Renal pelvis (tissue), 12 donors: Measurements from ENCODE around the gene TOR1B. TPM values are rescaled to one million over a fixed set of nuclear protein-coding genes. Genes with fewer than 3 reads are reported as not detected.
"Not testable (repeated sequence)": the region's sequence is repeated elsewhere in the genome, so short reads cannot be mapped to it uniquely, and the experiment has no call there.

Source experiments
- DNase-seq: peaks from one replicate; pipeline ENCODE4 v3.0.0-alpha.2; 2013
- long read RNA-seq, 16 experiments: transcript quantifications; one replicate each; lab custom pipeline, GENCODE V29; 2026
- polyA plus RNA-seq, 3 donors: library from polyadenylated mRNA; unstranded; fragments of 120-200 nt; gene quantifications; one replicate each; pipeline ENCODE4 v1.2.1, GENCODE V29; 2013; ENCODE audit not compliant: insufficient read length in 3 of 3

Gene TOR1B, protein sequence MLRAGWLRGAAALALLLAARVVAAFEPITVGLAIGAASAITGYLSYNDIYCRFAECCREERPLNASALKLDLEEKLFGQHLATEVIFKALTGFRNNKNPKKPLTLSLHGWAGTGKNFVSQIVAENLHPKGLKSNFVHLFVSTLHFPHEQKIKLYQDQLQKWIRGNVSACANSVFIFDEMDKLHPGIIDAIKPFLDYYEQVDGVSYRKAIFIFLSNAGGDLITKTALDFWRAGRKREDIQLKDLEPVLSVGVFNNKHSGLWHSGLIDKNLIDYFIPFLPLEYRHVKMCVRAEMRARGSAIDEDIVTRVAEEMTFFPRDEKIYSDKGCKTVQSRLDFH
- 10 to 100 TPM; 21.1 to 23.4 (median 21.6) TPM for polyA plus RNA-seq
- long read RNA-seq, donor 1, partial matches to known transcripts = 5 of 34 reads
- long read RNA-seq, donor 1, other reads (novel, unspliced or antisense) = 27 of 34 reads
- long read RNA-seq, donor 2, partial matches to known transcripts = 0 of 5 reads
- long read RNA-seq, donor 2, other reads (novel, unspliced or antisense) = 0 of 5 reads
- long read RNA-seq, donor 3, partial matches to known transcripts = 0 of 6 reads
- long read RNA-seq, donor 3, other reads (novel, unspliced or antisense) = 0 of 6 reads
- long read RNA-seq, donor 4, partial matches to known transcripts = 0 of 6 reads
- long read RNA-seq, donor 4, other reads (novel, unspliced or antisense) = 0 of 6 reads
- long read RNA-seq, donor 5, partial matches to known transcripts = 0 of 1 reads
- long read RNA-seq, donor 5, other reads (novel, unspliced or antisense) = 0 of 1 reads
- long read RNA-seq, donor 6, transcript TOR1B-203 (2 exons, 663 nt) = major isoform, 5 of 8 reads
- long read RNA-seq, donor 6, partial matches to known transcripts = 0 of 8 reads
- long read RNA-seq, donor 6, other reads (novel, unspliced or antisense) = 0 of 8 reads
- long read RNA-seq, donor 7, transcript TOR1B-203 (2 exons, 663 nt) = major isoform, 5 of 7 reads
- long read RNA-seq, donor 7, partial matches to known transcripts = 0 of 7 reads
- long read RNA-seq, donor 7, other reads (novel, unspliced or antisense) = 0 of 7 reads
- long read RNA-seq, donor 8, partial matches to known transcripts = 6 of 10 reads
- long read RNA-seq, donor 8, other reads (novel, unspliced or antisense) = 0 of 10 reads
- long read RNA-seq, donor 9, transcript TOR1B-203 (2 exons, 663 nt) = major isoform, 6 of 62 reads
- long read RNA-seq, donor 9, partial matches to known transcripts = 23 of 62 reads
- long read RNA-seq, donor 9, other reads (novel, unspliced or antisense) = 29 of 62 reads
- long read RNA-seq, donor 10, partial matches to known transcripts = 0 of 5 reads
- long read RNA-seq, donor 10, other reads (novel, unspliced or antisense) = 0 of 5 reads
- long read RNA-seq, donor 11, partial matches to known transcripts = 8 of 10 reads
- long read RNA-seq, donor 11, other reads (novel, unspliced or antisense) = 0 of 10 reads
- long read RNA-seq, donor 12, partial matches to known transcripts = 42 of 48 reads
- long read RNA-seq, donor 12, other reads (novel, unspliced or antisense) = 0 of 48 reads
- long read RNA-seq, donor 13, partial matches to known transcripts = 0 of 3 reads
- long read RNA-seq, donor 13, other reads (novel, unspliced or antisense) = 0 of 3 reads
- long read RNA-seq, donor 14 = 0 reads
- long read RNA-seq, donor 15, partial matches to known transcripts = 0 of 7 reads
- long read RNA-seq, donor 15, other reads (novel, unspliced or antisense) = 0 of 7 reads
- long read RNA-seq, donor 16, partial matches to known transcripts = 0 of 3 reads
- long read RNA-seq, donor 16, other reads (novel, unspliced or antisense) = 0 of 3 reads

DNA sequence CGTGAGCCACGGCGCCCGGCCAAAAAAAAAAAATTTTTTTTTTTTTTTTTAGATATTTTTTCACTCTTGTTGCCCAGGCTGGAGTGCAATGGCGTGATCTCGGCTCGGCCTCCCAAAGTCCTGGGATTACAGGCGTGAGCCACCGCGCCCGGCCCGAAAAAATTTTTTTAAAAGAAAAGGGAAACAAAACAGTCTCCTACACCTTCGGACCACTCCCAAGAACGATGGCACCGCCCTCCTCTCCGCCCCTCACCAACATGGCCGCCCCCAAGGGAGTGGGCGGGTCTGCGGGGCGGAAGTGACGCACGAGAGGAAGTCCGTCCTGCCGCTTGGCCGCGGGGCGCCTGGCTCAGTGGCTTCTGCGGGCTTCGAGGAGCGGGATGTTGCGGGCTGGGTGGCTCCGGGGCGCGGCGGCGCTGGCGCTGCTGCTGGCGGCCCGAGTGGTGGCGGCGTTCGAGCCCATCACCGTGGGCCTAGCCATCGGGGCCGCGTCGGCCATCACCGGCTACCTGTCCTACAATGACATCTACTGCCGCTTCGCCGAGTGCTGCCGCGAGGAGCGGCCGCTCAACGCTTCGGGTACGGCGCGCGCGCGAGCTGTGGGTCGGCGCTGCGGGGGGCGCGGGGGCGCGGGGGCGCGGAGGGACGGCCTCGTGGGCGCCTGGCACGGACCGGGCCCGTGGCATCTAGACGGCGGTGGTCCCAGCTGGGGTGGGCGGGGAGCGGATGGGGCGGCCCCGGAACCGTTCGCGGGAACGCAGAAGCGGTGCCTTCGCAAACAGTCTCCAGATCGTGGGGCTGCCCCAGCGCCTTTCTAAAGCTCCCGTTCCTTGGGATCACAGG is at the start of gene TOR1B:
TSS of gene TOR1B (plus strand) at position 352 of the 843 bp plus-strand sequence. CDS start at position 381, 29 bp downstream.
- DNase-seq = peak; percentile 95

DNA sequence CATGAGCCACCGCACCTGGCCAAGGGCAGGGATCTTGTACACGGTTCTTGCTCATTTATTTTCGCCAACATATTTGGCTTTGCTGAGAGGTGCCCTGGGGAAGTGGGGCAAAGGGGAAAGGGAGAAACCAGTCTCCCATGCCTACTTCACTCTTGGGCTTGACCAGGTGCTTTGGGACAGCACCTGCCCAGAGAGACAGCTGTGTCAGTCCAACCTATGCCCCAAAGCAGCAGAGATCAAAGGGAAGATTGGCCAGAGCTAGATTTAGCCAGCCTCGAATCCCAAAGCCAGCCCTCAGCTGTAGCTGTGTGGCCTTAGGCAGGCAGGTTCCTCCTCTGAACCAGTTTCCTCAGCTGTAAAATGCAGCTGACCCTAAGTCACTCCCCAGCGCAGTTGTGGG is 47.8 kb upstream of the TOR1B start:
- no peak for DNase-seq

DNA sequence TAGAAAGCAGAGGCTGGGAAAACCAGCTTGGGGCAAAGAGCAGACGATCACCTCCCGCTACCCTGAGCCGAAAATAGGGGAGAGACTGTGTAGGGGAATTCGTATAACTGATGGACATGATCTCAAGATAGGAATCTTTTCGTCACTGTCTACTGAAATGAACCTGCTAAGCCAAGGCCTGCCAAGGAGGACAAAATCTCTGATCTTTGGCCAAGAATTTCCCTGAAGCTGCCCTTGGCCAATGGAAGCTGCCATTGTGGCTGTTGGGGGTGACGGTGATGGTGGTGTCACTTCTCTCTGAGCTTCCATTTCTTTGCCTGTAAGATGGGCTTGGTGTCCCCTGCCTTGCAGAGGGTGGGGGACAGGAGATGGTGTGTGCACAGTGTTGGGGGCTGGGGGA is 46.8 kb upstream of the TOR1B start:
- no peak for DNase-seq

DNA sequence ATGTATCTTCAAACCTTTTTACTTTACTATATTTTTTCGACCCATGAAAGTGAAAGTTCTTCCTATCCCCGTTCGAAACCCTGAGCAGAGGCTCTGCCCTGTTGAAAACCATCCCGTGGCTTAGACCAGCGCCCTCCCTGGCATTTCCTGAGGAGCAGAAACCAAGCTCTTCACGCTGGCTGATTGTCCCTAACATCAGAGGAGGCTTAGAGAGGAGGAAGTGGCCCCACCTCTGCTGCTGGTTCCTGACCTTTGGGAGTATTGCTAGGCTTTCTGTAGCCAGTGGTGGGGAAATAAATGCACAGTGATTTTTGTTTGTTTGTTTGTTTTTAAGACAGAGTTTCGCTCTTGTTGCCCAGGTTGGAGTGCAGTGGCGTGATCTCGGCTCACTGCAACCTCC is 45.9 kb upstream of the TOR1B start:
- no peak for DNase-seq

DNA sequence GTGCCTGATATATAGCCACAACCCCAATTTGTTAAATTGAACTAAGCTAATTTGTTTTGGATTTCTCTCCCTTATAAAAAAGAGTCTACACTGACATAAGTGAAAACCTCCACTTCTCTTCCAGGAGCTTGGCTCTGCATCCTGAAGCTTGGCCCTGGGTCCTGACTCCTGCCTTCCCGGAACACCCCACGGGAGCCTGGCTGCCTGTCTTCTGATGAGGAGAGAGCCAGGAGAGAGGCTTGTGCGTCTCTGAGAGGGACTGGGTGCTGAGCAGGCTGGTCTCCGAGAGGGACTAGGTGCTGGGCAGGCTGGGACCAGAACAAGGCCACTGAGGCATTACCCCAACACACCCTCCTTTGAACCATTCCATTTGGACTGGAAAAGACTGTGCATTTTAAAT is 43.7 kb upstream of the TOR1B start:
- DNase-seq = no peak

DNA sequence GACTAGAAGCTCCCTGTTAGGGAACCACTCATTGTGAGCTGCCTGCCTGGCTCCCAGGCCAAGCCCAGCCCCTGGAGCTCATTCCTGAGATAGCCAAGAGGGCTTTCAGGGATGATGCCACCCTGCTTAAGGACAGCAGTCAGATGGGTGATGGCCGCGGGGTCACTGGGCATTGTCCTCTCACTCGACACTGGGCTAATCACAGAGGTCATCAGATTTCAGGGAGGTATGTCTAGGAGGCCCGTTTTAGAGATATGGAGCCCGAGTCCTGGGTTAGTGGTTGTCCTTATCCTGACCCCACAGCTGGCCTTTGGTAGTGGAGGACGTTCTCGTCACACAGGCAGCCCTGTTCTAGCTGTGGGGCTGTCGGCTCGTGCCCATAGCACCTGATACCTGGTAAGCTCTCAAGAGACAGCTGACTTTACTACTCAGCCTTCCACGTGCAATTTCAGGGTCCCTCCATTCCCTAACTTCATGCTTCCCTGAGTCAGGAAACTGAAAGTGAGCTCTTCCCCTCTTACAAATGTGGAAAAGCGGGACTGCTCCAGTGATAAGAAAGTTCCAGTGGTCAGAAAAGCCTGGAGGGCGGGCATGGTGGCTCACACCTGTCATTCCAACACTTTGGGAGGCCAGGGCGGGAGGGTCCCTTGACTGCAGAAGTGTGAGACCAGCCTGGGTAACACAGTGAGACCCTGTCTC is 43.0 kb upstream of the TOR1B start:
- DNase-seq = no peak

DNA sequence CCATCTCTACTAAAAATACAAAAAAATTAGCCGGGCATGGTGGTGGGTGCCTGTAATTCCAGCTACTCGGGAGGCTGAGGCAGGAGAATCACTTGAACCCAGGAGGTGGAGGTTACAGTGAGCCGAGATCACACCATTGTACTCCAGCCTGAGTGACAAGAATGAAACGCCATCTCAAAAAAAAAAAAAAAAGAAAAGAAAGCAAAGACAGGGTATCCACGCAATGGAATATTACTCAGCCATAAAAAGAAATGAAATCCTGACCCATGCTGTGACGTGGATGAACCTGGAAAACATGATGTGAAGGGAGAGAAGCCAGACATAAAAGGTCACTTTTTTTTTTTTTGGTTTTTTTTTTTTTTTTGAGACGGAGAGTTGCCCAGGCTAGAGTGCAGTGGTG is 42.2 kb upstream of the TOR1B start:
- not testable (repeated sequence) for DNase-seq

DNA sequence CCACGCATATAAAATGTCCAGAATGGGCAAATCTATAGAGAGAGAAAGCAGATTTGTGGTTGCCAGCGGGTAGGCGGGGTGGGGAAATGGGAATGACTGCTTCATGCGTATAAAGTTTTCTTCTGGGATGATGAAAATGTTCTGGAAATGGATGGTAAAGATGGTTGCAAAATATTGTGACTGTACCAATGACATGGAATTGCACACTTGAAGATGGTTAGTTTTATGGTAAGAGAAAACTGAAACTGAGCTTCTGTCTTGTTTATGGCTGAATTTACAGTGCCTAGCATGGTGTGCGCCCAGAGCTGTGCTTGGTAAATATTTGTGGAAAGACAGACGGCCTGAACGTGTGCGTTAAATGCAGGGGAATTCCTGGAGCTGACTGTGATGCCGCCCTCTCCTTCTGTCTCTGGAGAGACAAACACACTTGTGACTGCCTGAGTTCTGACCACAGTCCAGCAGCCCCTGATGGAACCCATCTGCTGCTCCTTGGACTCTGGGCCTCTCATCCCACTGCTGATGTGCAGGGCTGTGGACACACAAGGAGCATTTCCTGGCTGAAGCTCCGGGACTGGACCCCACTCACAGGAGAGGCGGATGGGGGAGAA is 41.6 kb upstream of the TOR1B start:
- DNase-seq = peak; percentile 76

DNA sequence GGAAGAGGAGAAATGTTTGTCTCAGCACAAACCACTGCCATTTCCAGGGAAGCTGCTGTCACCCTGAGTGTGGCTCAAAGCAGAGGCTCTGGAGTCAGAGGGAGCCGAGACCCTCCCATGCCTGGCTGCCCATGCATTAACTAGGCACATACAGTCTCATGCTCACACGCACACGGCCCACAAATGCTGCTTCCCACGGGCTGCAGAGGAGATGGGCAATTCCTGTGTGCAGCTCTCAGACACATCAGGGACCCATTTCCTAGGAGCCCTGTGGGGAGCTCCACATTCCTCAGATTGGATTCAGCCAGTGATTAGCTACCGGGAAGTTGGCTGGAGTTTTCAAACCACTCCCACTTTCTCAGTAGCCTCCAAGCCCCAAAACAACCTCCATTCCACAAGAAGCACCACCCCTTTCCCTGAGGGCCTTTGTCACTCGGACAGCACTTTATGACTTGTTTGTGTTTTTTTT is 41.0 kb upstream of the TOR1B start:
- DNase-seq = peak; percentile 49

DNA sequence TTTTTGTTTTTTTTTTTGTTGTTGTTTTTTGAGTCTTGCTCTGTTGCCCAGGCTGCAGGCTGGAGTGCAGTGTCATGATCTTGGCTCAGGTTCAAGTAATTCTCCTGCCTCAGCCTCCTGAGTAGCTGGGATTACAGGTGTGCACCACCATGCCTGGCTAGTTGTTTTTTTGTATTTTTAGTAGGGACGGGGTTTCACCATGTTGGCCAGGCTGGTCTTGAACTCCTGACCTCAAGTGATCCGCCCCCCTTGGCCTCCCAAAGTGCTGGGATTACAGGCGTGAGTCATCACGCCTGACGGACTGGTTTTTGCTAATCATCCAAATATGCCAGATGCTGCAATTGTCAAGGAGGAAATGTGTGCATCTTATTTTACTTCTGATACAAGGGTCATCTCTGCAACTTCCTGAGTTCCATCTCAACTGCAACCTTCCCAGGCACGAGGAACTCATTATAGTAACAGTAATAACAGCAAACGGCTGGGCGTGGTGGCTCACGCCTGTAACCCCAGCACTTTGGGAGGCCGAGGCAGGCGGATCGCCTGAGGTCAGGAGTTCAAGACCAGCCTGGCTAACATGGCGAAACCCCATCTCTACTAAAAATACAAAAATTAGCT is 40.5 kb upstream of the TOR1B start:
- not testable (repeated sequence) for DNase-seq

DNA sequence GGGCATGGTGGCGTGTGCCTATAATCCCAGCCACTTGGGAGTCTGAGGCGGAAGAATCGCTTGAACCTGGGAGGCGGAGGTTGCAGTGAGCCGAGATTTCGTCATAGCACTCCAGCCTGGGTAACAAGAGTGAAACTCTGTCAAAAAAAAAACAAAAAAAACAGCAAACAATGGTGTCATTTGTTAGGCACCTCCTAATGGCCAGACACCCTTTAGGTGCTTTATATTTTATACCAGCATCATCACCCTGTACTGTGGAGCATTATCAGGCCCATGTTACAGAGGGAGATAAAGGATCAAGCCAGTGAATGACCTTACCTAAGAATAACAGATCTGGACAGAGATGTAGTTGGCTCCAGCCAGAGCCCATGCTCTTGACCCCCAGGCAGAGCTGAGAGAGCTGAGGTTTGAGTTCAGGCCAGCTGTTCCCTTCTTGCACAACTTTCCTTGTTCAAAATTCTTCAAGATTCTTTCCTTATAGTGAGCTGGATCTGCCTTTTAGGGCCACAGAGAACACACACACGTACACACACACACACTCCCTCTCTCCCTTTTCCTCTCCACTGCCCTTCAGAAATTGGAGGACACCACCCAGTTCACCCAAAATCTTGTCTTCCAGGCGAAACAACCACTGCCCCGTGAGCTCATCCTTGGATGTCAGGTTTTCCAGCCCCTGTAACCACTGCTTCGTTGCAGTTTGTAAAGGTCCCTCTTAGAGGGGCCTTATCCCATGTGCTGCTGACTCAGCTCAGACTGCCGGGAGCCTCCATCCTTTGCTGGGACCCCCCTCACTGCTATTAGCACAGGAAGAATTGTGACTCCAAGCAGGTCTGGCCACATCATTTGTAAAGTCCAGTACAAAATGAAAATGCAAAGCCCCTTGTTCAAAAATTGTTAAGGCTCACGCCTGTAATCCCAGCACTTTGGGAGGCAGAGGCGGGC is 39.7 kb upstream of the TOR1B start:
- no peak for DNase-seq

DNA sequence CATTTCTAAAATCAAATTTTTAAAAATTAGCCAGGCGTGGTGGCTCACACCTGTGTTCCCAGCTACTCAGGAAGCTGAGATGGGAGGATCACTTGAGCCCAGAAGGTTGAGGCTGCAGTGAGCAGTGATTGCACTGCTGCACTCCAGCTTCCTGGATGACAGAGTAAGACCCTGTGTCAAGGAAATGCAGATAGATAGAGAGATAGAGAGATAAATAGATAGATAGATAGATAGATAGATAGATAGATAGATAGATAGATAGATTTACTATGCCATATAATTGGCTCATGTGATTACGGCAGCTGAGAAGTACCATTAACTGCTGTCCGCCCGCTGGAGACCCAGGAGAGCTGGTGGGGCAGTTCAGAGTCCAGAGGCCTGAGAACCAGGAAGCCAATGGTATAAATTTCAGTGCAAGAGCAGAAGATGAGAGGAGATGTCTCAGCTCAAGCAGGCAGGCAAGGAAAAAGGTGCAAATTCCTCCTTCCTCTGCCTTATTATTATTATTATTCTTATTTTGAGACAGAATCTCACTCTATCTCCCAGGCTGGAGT is 37.1 kb upstream of the TOR1B start:
- DNase-seq = no peak

DNA sequence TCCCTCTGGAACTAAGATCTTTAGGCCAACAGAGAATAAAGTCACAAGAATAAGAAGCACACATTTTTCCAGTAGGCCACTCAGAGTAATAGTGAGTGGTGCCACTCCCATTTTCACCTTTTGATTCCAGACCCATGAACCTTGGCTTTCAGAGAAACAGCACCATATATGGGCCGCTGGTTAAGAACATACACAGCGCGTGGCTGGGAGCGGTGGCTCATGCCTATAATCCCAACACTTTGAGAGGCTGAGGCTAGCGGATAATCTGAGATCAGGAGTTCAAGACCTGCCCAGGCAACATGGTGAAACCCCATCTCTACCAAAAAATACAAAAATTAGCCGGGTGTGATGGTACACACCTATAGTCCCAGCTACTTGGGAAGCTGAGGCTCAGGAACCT is 34.5 kb upstream of the TOR1B start:
- DNase-seq = no peak

DNA sequence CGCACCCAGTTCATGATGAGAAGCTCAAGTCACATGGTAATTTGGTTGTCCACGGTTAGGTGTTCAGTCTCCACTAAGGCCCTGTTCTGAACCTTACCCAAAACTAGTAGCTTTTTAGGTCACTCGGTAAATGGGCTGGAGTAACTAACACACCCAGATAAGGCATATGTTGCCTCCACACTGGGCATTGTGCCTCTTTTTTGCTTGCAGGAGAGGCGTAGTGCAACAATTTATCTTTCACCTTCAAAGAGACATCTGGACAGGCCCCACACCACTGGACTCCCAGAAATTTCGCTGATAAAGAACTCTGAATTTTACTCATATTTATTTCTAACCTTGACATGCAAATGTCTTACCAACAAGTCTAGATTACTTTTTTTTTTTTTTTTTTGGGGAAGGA is 33.3 kb upstream of the TOR1B start:
- no peak for DNase-seq

DNA sequence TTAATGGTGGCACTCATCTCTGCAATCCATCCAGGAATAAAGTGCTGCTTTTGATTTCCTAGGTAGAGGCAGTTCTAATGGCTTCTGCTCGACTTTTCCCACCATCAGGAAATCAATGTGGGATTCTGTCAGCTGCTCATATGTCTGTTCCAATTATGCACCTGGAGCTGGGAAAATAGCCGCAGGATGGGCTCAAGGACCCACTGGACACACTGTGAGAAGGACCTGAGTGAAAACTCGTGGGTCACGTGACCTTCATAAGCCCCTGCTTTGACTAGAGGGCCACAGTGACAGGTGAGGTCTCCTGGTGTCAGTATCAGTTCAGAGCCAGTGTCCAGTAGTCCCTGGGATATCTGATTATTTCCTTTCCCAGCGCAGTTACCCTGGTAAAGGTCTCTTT is 32.2 kb upstream of the TOR1B start:
- DNase-seq = no peak

DNA sequence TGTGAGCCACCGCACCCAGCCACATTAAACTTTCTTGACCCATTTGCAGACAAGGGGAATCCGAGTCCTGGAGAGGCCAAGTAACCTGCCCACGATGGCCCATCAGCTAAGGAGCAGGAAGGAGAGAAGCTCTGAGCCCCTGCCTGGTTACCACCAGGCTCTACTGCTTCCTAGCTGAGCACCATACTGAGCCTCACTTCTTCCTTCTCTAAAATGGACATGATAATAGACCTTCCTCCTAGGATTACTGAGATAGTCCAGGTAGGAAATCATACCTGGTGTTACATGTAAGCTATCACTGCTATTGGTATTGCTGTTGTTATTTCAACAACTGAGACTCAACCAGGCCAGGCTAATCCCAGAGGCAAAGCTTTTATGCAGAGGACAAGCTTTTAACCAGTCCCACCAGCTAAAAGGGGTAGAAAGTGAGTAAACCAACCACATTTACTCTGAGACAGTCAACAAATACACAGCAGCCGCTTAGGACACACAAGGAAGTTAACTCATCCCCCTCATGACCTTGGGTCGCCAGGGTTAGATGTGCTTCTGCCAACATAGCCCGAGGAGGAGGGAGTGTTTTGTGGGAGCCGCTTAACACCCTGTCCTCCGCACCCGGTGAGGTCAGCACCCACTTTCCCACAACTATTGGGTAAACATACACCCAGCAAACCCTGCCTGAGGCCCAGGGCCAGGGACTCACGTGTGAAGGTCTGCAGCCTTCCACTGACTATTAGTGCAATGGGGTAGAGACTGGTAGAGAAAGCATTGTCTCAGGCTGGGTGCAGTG is 29.5 kb upstream of the TOR1B start:
- no peak for DNase-seq
